Inflammatory macrophage treated with lipopolysaccharide for 4 hours (primary cell): Measurements from ENCODE around the gene MCF2L2.

Experiments used
- DNase-seq: peaks from one replicate; pipeline ENCODE4 v3.0.0-alpha.2; 2020

Gene MCF2L2

GRCh38 chr3:183290216-183290615 lies 138.2 kb downstream of the MCF2L2 start:
- no peak for DNase-seq

- DNase-seq = peak; percentile 55
Measured at GRCh38 chr3:183288117-183288516, 140.3 kb downstream of the MCF2L2 start.

- peak; percentile 75 for DNase-seq
Measured at GRCh38 chr3:183287301-183287971, 141.0 kb downstream of the MCF2L2 start.

GRCh38 chr3:183285828-183286457 lies 142.5 kb downstream of the MCF2L2 start:
- DNase-seq = peak; percentile 100

GRCh38 chr3:183285318-183285717 lies 143.1 kb downstream of the MCF2L2 start:
- no peak for DNase-seq

GRCh38 chr3:183284570-183284969 lies 143.8 kb downstream of the MCF2L2 start:
- DNase-seq = no peak

- DNase-seq = no peak
Measured at GRCh38 chr3:183283886-183284285, 144.5 kb downstream of the MCF2L2 start.

GRCh38 chr3:183281126-183281797 lies 147.2 kb downstream of the MCF2L2 start:
- DNase-seq = no peak

GRCh38 chr3:183279371-183279770 lies 149.0 kb downstream of the MCF2L2 start:
- DNase-seq = no peak

- DNase-seq = no peak
Measured at GRCh38 chr3:183278479-183279088, 149.8 kb downstream of the MCF2L2 start.

GRCh38 chr3:183277260-183277659 lies 151.2 kb downstream of the MCF2L2 start:
- DNase-seq = no peak

- DNase-seq = no peak
Measured at GRCh38 chr3:183275937-183276336, 152.5 kb downstream of the MCF2L2 start.

- DNase-seq = peak; percentile 90
Measured at GRCh38 chr3:183275418-183275817, 153.0 kb downstream of the MCF2L2 start.

- DNase-seq = peak; percentile 64
Measured at GRCh38 chr3:183274609-183275008, 153.8 kb downstream of the MCF2L2 start.

GRCh38 chr3:183272791-183273190 lies 155.6 kb downstream of the MCF2L2 start:
- peak; percentile 41 for DNase-seq

- no peak for DNase-seq
Measured at GRCh38 chr3:183272142-183272541, 156.3 kb downstream of the MCF2L2 start.

GRCh38 chr3:183270344-183270743 lies 158.1 kb downstream of the MCF2L2 start:
- no peak for DNase-seq

GRCh38 chr3:183269345-183269744 lies 159.1 kb downstream of the MCF2L2 start:
- DNase-seq = no peak

- DNase-seq = no peak
Measured at GRCh38 chr3:183268366-183268765, 160.1 kb downstream of the MCF2L2 start.

GRCh38 chr3:183267140-183267539 lies 161.3 kb downstream of the MCF2L2 start:
- DNase-seq = no peak

GRCh38 chr3:183266454-183266853 lies 162.0 kb downstream of the MCF2L2 start:
- no peak for DNase-seq

GRCh38 chr3:183265834-183266417 lies 162.5 kb downstream of the MCF2L2 start:
- DNase-seq = no peak

- DNase-seq = no peak
Measured at GRCh38 chr3:183265157-183265642, 163.2 kb downstream of the MCF2L2 start.
